ENCODE data around the gene FOXRED2.

GRCh38 chr22:36470162-36470993, 36.5 kb downstream of the FOXRED2 start:
- TF ChIP-seq CTCF (IDR thresholded peaks at IDR 0.05; ENCODE audit: low read length) (peak; percentile 98), EZH2 (IDR thresholded peaks at IDR 0.05; ENCODE audit: borderline replicate concordance, low read length) (no peak)

All from OCI-LY1 (cell line).